H9 (cell line): Measurements from ENCODE around the gene OXTR. TPM values are rescaled to one million over a fixed set of nuclear protein-coding genes. Genes with fewer than 3 reads are reported as not detected.
A peak's percentile ranks its signal among the peaks of the same experiment; 100 is the strongest.
"Not testable (repeated sequence)": the region's sequence is repeated elsewhere in the genome, so short reads cannot be mapped to it uniquely, and the experiment has no call there.

ENCODE experiments used
- DNase-seq: peaks from one replicate; pipeline ENCODE4 v3.0.0-alpha.2; 2017
- H2AFZ ChIP-seq: one replicate; pipeline ENCODE4 v1.6.1; 2013; ENCODE audit warnings: mild to moderate bottlenecking, low read length, control low read depth, moderate library complexity
- H2AK5ac ChIP-seq: 2 replicates; pipeline ENCODE4 v1.6.1; 2013; ENCODE audit warnings: low read length, control low read depth, mixed read lengths; ENCODE audit not compliant: insufficient read length
- H2BK120ac ChIP-seq: one replicate; pipeline ENCODE4 v1.6.1; 2013; ENCODE audit warnings: low read depth, mild to moderate bottlenecking, low read length, control low read depth, inconsistent platforms; ENCODE audit not compliant: poor library complexity, severe bottlenecking
- H2BK12ac ChIP-seq: 2 replicates; pipeline ENCODE4 v1.6.1; 2013; ENCODE audit warnings: low read length, control low read depth, mixed read lengths, low read depth; ENCODE audit not compliant: insufficient read length
- H2BK15ac ChIP-seq: 2 replicates; pipeline ENCODE4 v1.6.1; 2013; ENCODE audit warnings: low read depth, low read length, control low read depth
- H2BK20ac ChIP-seq: one replicate; pipeline ENCODE4 v1.6.1; 2013; ENCODE audit warnings: low read depth, mild to moderate bottlenecking, low read length, control low read depth, inconsistent platforms; ENCODE audit not compliant: poor library complexity, severe bottlenecking
- H2BK5ac ChIP-seq: 2 replicates; pipeline ENCODE4 v1.6.1; 2013; ENCODE audit warnings: low read length, control low read depth, mixed read lengths; ENCODE audit not compliant: insufficient read length
- H3K14ac ChIP-seq: 2 replicates; pipeline ENCODE4 v1.6.1; 2013; ENCODE audit warnings: low read length, control low read depth; ENCODE audit not compliant: insufficient read depth
- H3K18ac ChIP-seq: 2 replicates; pipeline ENCODE4 v1.6.1; 2013; ENCODE audit warnings: low read depth, mild to moderate bottlenecking, mixed read lengths, low read length, control low read depth; ENCODE audit not compliant: insufficient read length
- H3K23ac ChIP-seq: 2 replicates; pipeline ENCODE4 v1.6.1; 2013; ENCODE audit warnings: low read length, control low read depth, mixed read lengths, low read depth; ENCODE audit not compliant: insufficient read length
- H3K23me2 ChIP-seq: 2 replicates; pipeline ENCODE4 v1.6.1; 2013; ENCODE audit warnings: low read depth, mild to moderate bottlenecking, mixed read lengths, low read length, control low read depth; ENCODE audit not compliant: insufficient read length, poor library complexity, severe bottlenecking
- H3K27ac ChIP-seq: 2 replicates; pipeline ENCODE4 v1.5.1; 2013; ENCODE audit warnings: low read length, control low read depth, mixed read lengths, low read depth; ENCODE audit not compliant: insufficient read length
- H3K27me3 ChIP-seq: 2 replicates; pipeline ENCODE4 v1.6.1; 2013; ENCODE audit warnings: low read length, control low read depth, inconsistent platforms; ENCODE audit not compliant: insufficient read depth
- H3K4ac ChIP-seq: 2 replicates; pipeline ENCODE4 v1.6.1; 2013; ENCODE audit warnings: low read depth, mild to moderate bottlenecking, control low read depth, inconsistent platforms, low read length, moderate library complexity
- H3K4me1 ChIP-seq: 2 replicates; pipeline ENCODE4 v1.6.1; 2013; ENCODE audit warnings: low read length, control low read depth, inconsistent platforms; ENCODE audit not compliant: insufficient read depth
- H3K4me2 ChIP-seq: 2 replicates; pipeline ENCODE4 v1.6.1; 2013; ENCODE audit warnings: low read length, control low read depth, mixed read lengths; ENCODE audit not compliant: insufficient read length, insufficient read depth
- H3K56ac ChIP-seq: 2 replicates; pipeline ENCODE4 v1.6.1; 2013; ENCODE audit warnings: low read depth, mild to moderate bottlenecking, mixed read lengths, low read length, control low read depth; ENCODE audit not compliant: insufficient read length
- H3K79me1 ChIP-seq: 2 replicates; pipeline ENCODE4 v1.6.1; 2013; ENCODE audit warnings: low read depth, mild to moderate bottlenecking, moderate library complexity, low read length, control low read depth, inconsistent platforms; ENCODE audit not compliant: insufficient read depth, poor library complexity, severe bottlenecking
- H3K79me2 ChIP-seq: 2 replicates; pipeline ENCODE4 v1.6.1; 2013; ENCODE audit warnings: low read length, control low read depth, inconsistent platforms; ENCODE audit not compliant: insufficient read depth
- H3K9ac ChIP-seq: 2 replicates; pipeline ENCODE4 v1.6.1; 2013; ENCODE audit warnings: low read length, control low read depth, mixed read lengths; ENCODE audit not compliant: insufficient read length; ENCODE audit errors: extremely low read depth
- H3K9me3 ChIP-seq: one replicate; pipeline ENCODE4 v1.6.1; 2013; ENCODE audit warnings: low read depth, low read length, inconsistent platforms; ENCODE audit not compliant: control insufficient read depth
- H3T11ph ChIP-seq: one replicate; pipeline ENCODE4 v1.6.1; 2013; ENCODE audit warnings: mild to moderate bottlenecking, low read length, control low read depth, inconsistent platforms
- H4K20me1 ChIP-seq: one replicate; pipeline ENCODE4 v1.6.1; 2013; ENCODE audit not compliant: control insufficient read depth, insufficient read length, insufficient read depth
- H4K5ac ChIP-seq: 2 replicates; pipeline ENCODE4 v1.6.1; 2013; ENCODE audit warnings: low read depth, mild to moderate bottlenecking, mixed read lengths, low read length, control low read depth; ENCODE audit not compliant: insufficient read length
- H4K8ac ChIP-seq: replicated peaks from 2 replicates; pipeline ENCODE4 v1.6.1; 2013; ENCODE audit warnings: low read length, control low read depth, mixed read lengths, low read depth; ENCODE audit not compliant: insufficient read length
- H4K91ac ChIP-seq: 2 replicates; pipeline ENCODE4 v1.6.1; 2013; ENCODE audit warnings: low read depth, mild to moderate bottlenecking, moderate library complexity, mixed read lengths, low read length, control low read depth; ENCODE audit not compliant: insufficient read length
- H3K27ac Mint-ChIP-seq, 3 experiments: 2 replicates in 2 of 3; 3 replicates in 1 of 3; pipeline ENCODE4 v1.8.0; 2020 to 2021; ENCODE audit warnings: mixed read lengths in 3 of 3, mild to moderate bottlenecking in 1 of 3, moderate library complexity in 1 of 3
- H3K27me3 Mint-ChIP-seq: 2 replicates; pipeline ENCODE4 v1.8.0; 2021; ENCODE audit warnings: low read depth, mild to moderate bottlenecking, moderate library complexity, mixed read lengths
- H3K36me3 Mint-ChIP-seq, 3 experiments: 2 replicates in 2 of 3; 3 replicates in 1 of 3; pipeline ENCODE4 v1.8.0; 2020 to 2021; ENCODE audit warnings: low read depth in 3 of 3, mixed read lengths in 3 of 3; ENCODE audit not compliant: insufficient read depth in 1 of 3
- H3K4me1 Mint-ChIP-seq, 2 experiments: 2 replicates each; pipeline ENCODE4 v1.8.0; 2020; ENCODE audit warnings: mixed read lengths in 2 of 2
- H3K4me3 Mint-ChIP-seq, 2 experiments: 2 replicates in 1 of 2; 3 replicates in 1 of 2; pipeline ENCODE4 v1.8.0; 2020 to 2021; ENCODE audit warnings: mild to moderate bottlenecking in 2 of 2, mixed read lengths in 2 of 2, moderate library complexity in 1 of 2
- H3K9me3 Mint-ChIP-seq, 2 experiments: 2 replicates in 1 of 2; 3 replicates in 1 of 2; pipeline ENCODE4 v1.8.0; 2020; ENCODE audit warnings: mild to moderate bottlenecking in 2 of 2, mixed read lengths in 2 of 2, moderate library complexity in 1 of 2
- WGBS: extraction: QIAGEN DNeasy Blood & Tissue Kit; methylation state at CpG from one replicate; pipeline ENCODE4 v1.1.7; 2013; ENCODE audit warnings: missing lambda C conversion rate, low lambda C conversion rate, mixed read lengths; ENCODE audit not compliant: insufficient read length; ENCODE audit errors: extremely low coverage; 5-methylcytosine and 5-hydroxymethylcytosine counted together
- total RNA-seq: library from RNA; stranded (reverse); gene quantifications from 2 replicates; pipeline ENCODE4 v1.2.1, GENCODE V29; 2021
- TF ChIP-seq, protein P1 (sequence below): fragments of 200-600 bp; sonication (generic); conservative IDR thresholded peaks from 3 replicates; pipeline ENCODE4 v1.8.0; 2021; ENCODE audit warnings: antibody characterized with exemption, mild to moderate bottlenecking

The OXTR gene
- total RNA-seq, 1 experiment from 2014 or later: 1.7 TPM

DNA sequence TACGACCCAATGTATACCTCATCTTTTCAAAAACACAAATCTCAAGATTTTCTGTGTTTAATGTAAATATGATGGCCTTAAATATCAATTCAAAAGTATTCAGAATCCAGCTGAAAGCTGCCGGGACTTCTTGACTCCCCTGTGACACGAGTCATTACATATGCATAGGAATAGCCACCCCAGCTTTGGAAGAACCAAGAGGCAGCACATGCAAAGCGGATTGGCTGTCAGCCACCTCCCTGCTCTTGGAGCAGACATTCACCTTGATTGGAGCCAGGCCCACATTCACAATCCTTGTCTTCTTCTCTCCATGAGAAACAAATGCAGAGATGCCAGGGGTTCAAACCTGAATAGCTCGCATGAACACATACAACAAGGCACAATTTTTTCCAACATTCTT lies 46.6 kb downstream of the OXTR start:
- H2BK5ac ChIP-seq: no peak overlapping the region
- no peaks in the 10 kb centered on the region for H4K20me1 ChIP-seq
- H3K27me3 ChIP-seq: no peaks in the 10 kb centered on the region
- no peaks in the 10 kb centered on the region; the same call in 1 of the 2 replicates for H3K4me1 ChIP-seq
- H3K79me2 ChIP-seq: no peaks in the 10 kb centered on the region
- H3K4me2 ChIP-seq: no peak overlapping the region
- no peak overlapping the region for H3K27ac ChIP-seq
- no peak overlapping the region for H4K91ac ChIP-seq
- H3K4me3 Mint-ChIP-seq: no peak overlapping the region
- H4K8ac ChIP-seq: no peak overlapping the region
- H3K23me2 ChIP-seq: no peaks in the 10 kb centered on the region
- no peak overlapping the region for H3K4ac ChIP-seq
- no peak overlapping the region for H3K14ac ChIP-seq
- no peak overlapping the region for H3K56ac ChIP-seq
- H2BK120ac ChIP-seq: no peak overlapping the region
- H3K36me3 Mint-ChIP-seq: no peaks in the 10 kb centered on the region
- no peak overlapping the region for H2AK5ac ChIP-seq
- peaks cover 78% of the 10 kb centered on the region for H3K27me3 Mint-ChIP-seq
- H2BK15ac ChIP-seq: no peak overlapping the region
- no peak overlapping the region for H3T11ph ChIP-seq
- H3K18ac ChIP-seq: no peak overlapping the region
- WGBS: no CpG with 5 or more reads among the region's 5 CpGs
- no peak overlapping the region for H3K23ac ChIP-seq
- TF ChIP-seq, protein P1, sequence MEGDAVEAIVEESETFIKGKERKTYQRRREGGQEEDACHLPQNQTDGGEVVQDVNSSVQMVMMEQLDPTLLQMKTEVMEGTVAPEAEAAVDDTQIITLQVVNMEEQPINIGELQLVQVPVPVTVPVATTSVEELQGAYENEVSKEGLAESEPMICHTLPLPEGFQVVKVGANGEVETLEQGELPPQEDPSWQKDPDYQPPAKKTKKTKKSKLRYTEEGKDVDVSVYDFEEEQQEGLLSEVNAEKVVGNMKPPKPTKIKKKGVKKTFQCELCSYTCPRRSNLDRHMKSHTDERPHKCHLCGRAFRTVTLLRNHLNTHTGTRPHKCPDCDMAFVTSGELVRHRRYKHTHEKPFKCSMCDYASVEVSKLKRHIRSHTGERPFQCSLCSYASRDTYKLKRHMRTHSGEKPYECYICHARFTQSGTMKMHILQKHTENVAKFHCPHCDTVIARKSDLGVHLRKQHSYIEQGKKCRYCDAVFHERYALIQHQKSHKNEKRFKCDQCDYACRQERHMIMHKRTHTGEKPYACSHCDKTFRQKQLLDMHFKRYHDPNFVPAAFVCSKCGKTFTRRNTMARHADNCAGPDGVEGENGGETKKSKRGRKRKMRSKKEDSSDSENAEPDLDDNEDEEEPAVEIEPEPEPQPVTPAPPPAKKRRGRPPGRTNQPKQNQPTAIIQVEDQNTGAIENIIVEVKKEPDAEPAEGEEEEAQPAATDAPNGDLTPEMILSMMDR: no peak
- H3K4me1 Mint-ChIP-seq: peaks cover 16 to 17% of the 10 kb centered on the region in 2 experiments
- H3K9me3 Mint-ChIP-seq: peaks cover 3 to 4% of the 10 kb centered on the region in 2 experiments; a peak in 4 of 5 replicates
- no peaks in the 10 kb centered on the region for H3K9me3 ChIP-seq
- DNase-seq: no peak
- no peaks in the 10 kb centered on the region for H3K79me1 ChIP-seq
- no peak overlapping the region for H2BK20ac ChIP-seq
- H2BK12ac ChIP-seq: no peak overlapping the region
- H4K5ac ChIP-seq: no peak overlapping the region
- H3K27ac Mint-ChIP-seq: no peak overlapping the region
- no peak overlapping the region for H3K9ac ChIP-seq
- no peak overlapping the region for H2AFZ ChIP-seq

DNA sequence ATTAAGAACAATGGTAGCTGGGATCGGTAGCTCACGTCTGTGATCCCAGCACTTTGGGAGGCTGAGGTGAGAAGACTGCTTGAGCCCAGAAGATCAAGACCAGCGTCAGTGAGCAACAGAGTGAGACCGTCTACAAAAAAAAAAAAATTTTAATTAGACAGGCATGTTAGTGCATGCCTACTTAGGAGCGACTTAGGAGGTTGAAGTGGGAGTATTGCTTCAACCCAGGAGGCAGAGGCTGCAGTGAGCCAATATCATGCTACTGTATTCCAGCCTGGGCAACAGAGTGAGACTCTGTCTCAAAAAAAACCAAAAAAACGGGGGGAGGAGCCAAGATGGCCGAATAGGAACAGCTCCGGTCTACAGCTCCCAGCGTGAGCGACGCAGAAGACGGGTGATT lies 53.7 kb downstream of the OXTR start:
- not testable (repeated sequence) for H2AK5ac ChIP-seq, H3K27ac ChIP-seq, H3K79me1 ChIP-seq, H3T11ph ChIP-seq, H3K9ac ChIP-seq, DNase-seq, H2BK20ac ChIP-seq, H2AFZ ChIP-seq, H2BK5ac ChIP-seq, H4K20me1 ChIP-seq, H2BK15ac ChIP-seq, H2BK120ac ChIP-seq, H3K4me2 ChIP-seq, H3K27ac Mint-ChIP-seq, H4K8ac ChIP-seq, H3K4me1 ChIP-seq, H2BK12ac ChIP-seq, H4K5ac ChIP-seq, H3K23ac ChIP-seq, H3K79me2 ChIP-seq, H3K36me3 Mint-ChIP-seq, H3K56ac ChIP-seq, H3K14ac ChIP-seq, H3K18ac ChIP-seq, H3K9me3 ChIP-seq, H3K4ac ChIP-seq, H3K23me2 ChIP-seq, H4K91ac ChIP-seq
- WGBS: no CpG with 5 or more reads among the region's 12 CpGs
- Mint-ChIP-seq H3K4me1 (peaks cover 4 to 14% of the 10 kb centered on the region in 2 experiments), H3K9me3 (peaks cover 0 to 17% of the 10 kb centered on the region in 2 experiments; a peak in 4 of 5 replicates), H3K27me3 (peaks cover 88% of the 10 kb centered on the region), H3K4me3 (peak overlapping the region; percentile 45 to 57; a peak in 3 of 5 replicates)
- H3K27me3 ChIP-seq: peaks cover 39% of the 10 kb centered on the region
